ENCODE measurements around the gene CCM2.
A peak's percentile ranks its signal among the peaks of the same experiment; 100 is the strongest.

CCM2 gene

GRCh38 chr7:45000093-45001032 is at the start of gene CCM2:
CCM2 (plus strand) TSS chr7:45000201; CDS start chr7:45000334, 133 bp downstream.
- no peak for DNase-seq

DNA sequence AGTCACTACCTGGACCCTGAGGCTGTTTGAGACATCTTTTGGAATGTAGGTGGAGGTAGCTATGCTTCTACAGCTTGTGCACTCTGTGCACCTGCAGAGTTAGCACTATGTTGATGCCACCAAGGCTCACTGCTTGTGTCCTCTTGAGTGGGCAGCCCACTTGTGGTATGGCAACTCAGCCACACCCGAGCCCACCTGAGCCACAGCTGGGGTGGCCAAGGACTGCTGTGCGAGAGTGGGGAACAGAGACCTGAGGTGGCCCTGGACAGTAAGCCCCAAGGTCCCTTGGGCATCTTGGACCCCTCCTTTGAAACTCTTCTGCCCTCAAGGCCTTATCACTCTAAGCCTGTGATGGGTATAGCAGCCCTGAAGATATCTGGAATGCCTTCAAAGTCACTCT is 46.8 kb upstream of the CCM2 start:
- no peak for DNase-seq

- no peak for DNase-seq
Observed at GRCh38 chr7:44955733-44956132, 44.3 kb upstream of the CCM2 start.

- no peak for DNase-seq
Observed at GRCh38 chr7:44956157-44956766, 43.7 kb upstream of the CCM2 start.

DNA sequence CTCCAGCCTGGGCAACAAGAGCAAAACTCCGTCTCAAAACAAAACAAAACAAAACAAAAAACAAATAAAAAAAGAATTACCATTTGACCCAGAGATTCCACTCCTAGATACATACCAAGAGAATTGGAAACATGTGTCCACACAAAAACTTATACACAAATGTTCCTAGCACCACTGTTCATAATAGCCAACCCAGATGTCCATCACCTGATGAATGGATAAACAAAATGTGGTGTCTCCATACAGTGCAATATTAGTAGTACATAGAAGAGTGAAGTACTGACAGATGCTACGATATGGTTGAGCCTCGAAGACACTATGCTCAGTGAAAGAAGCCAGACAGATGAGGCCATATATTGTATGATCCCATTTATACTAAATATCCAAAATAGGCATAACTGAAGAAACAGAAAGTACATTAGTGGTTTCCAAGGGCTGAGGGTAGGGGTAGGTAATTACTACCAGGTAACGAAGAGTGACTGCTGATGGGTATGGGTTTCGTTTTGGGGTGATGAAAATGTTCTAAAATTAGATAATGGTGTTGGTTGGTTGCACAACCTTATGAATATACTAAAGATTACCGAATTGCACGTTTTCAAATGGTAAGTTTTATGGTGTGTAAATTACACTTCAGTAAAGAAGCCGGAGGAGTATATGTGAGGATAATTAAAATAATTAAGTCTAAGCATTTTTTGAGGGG is 41.2 kb upstream of the CCM2 start:
- DNase-seq = no peak

DNA sequence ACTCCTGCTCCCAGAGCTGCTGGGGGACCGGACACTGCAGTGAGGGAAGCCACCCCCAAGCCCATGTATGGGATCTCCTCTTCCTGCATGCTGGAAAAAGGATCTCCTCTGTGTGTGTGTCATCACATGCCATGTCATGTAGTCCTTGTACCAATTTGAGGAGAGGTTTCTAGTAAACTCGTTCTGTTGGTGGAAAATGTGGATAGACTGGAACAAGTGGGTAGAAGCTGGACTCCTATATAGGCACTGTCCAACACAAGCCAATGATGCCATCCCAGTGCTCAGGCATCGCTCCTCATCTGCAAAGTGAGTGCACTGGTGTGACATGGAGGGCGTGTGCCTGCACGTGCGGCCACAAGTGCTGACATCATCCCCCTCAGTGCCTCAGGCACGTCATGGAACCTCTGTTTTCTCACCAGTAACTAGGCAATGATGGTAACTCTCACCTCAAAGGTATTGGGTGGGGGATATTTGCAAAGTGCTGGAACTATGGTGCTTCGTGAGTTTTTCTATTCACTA is 40.5 kb upstream of the CCM2 start:
- peak; percentile 51 to 75 for DNase-seq

- no peak for DNase-seq
Observed at GRCh38 chr7:44960011-44960580, 39.9 kb upstream of the CCM2 start.

GRCh38 chr7:44961844-44962482 is 38.0 kb upstream of the CCM2 start:
- DNase-seq = no peak

- no peak for DNase-seq
Observed at GRCh38 chr7:44962483-44963251, 37.3 kb upstream of the CCM2 start.

DNA sequence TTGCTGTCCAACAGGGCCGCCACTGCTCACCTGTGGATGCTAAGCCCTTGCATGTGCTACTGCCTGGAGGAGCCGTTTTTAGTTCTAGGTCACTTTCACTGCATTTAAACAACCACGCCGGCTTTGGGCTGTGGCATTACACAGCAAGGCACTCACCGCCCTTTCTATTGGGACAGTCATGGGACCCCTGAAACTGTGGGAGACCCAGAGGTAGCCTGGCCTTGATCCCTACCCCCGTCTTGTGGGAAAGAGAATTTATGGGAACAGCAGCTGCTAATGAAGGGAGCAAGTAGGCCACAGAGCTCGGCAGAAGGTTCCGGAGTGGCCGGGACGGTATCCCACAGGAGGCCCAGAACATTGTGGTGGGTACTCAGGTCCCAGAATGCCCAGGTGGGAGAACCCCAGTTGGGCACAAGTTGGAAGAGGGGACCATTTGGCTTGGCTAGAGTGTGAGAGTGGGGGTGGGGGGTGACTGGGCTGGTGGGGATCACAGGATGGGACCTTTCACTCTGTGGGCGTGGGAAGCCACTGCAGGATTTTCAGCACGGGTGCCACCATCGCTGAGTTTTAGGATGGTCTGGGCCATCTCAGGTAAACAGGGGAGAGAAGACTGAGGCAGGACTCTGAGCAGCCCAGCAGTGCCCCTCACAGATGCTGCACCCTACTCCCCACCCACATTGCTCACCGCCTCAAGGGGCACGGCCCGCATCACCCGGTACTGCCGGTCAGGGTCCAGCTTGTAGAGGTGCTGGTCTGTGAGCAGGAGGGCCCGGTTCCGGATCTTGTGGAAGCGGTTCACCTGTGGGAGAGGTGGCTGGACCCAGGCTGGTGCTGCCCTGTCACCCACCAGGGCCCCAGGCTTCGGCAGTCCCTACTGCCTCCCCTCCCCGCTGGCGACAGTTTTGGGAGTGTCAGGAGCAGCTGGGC is 36.4 kb upstream of the CCM2 start:
- no peak for DNase-seq

- no peak for DNase-seq
Observed at GRCh38 chr7:44964384-44964830, 35.6 kb upstream of the CCM2 start.

- DNase-seq = no peak
Observed at GRCh38 chr7:44964831-44965440, 35.1 kb upstream of the CCM2 start.

DNA sequence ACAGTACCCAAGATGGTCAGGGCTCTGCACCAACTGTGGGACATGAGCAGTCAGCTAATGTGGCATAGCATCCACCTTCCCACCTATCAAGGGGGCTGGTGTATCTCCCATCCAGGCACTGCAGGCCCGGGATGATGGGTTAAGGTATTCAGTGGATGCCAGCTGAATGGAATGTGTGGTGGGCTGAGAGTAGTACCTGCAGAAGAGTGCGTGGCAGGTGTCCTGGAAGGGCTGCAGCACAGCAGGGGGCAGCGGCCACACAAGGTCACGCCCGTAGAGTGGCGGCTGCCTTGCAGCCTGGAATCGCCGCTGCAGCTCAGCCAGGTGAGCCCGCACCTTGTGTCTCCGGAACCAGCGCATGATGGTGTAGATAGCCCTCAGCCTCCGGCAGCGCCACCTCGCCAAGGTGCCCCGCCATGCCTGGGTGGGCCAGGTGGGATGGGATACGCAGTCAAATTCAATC is 34.5 kb upstream of the CCM2 start:
- DNase-seq = no peak

DNA sequence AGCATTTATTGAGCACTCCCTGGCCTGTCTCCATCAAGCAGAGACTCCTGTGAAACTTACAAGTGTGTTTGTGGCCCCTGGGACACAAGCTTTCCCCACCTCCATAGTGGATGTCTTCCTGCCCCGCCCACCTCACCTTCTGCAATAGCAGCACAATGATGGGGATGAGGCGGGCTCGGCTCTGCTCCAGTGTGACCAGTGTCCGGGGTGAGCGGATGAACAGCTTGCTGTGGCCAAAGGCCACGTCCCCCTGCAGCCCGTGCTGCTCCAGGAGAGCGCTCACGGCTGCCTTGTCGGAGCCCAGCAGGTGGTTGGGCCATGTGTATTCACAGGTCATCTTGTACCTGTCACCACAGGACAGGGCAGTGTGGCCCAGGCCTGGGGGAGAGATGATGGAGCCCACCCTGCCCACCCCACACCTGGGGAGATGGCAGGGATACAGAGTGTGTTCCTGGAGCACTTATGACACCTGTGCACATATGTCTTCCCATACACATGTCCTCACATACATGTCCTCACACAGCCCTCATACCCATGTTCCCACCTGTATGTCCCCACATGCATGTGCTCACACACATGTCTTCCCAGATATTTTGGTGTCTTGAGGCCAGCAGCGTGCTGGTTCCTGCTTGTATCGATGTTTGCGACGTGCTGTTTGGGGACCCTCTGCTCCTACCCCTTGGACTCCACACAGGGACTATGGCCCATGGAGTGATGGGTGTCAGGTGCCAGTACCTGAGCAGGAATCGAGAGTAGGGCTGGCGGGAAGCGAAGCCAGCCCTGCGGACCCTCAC is 33.9 kb upstream of the CCM2 start:
- DNase-seq = no peak

DNA sequence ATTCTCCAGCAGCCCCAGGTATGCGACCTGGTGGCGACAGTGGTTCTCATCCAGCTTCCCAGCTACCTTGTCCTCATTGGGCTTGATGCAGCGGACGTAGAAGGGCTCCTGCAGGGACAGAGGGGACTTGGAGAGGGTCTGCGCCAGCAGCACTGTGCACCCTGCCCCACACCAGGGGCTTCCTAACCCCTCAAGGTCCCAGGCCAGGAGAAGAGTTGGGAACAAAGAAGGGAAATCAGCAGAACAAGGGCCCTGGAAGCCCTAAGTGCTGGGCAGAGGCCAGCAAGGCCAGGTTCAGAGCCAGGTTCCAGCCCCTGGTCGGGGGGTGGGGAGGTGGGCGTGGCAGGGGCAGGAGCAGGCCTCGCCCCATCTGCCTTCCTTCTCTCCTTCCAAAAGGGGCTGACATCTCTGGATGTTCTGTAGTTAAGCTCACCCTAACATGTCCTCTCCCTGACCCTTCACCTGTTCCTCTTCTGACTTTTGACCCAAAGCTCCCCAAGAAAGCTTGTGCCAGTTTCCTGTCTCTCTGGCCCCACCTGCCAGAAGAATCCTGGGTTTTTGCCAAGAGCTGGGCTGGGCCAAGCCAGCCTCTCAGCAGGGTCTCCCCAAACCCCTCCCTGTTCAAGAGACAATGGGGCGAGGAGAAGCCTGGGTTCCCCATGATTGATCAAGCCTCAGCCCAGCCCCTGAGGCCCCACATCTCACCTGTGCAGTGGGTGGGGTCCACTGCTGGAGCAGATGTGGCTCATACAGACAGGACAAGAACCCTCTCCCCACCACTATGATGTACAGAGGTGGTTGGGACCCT is 33.1 kb upstream of the CCM2 start:
- no peak for DNase-seq

- DNase-seq = no peak
Observed at GRCh38 chr7:44967571-44968446, 32.2 kb upstream of the CCM2 start.

GRCh38 chr7:44969049-44969700 is 30.8 kb upstream of the CCM2 start:
- no peak for DNase-seq
